Measurements from ENCODE around the gene FUNDC2. TPM values are rescaled to one million over a fixed set of nuclear protein-coding genes. Genes with fewer than 3 reads are reported as not detected.

The FUNDC2 gene
- total and polyA plus RNA-seq, 3 experiments from 2014 or later, result 96.4 to 178 (median 104) TPM

Other genes with a start within 250 kb of the FUNDC2 start
- gene MPP1, start 221.4 kb upstream of the FUNDC2 start, total RNA-seq, result 10 to 100 TPM; 12.8 to 13.0 TPM
- 14.7 TPM for gene MPP1, start 221.4 kb upstream of the FUNDC2 start, polyA plus RNA-seq
- not detected for gene SMIM9, start 192.2 kb upstream of the FUNDC2 start, total RNA-seq
- gene SMIM9, start 192.2 kb upstream of the FUNDC2 start, polyA plus RNA-seq, result not detected
- 10 to 100 TPM; 45.2 to 48.0 TPM for gene F8A1, start 140.5 kb upstream of the FUNDC2 start, total RNA-seq
- gene F8A1, start 140.5 kb upstream of the FUNDC2 start, polyA plus RNA-seq, result 83.7 TPM
- gene F8, start 4.1 kb upstream of the FUNDC2 start, total RNA-seq, result 10 to 100 TPM; 10.8 to 11.9 TPM
- 15.2 TPM for gene F8, start 4.1 kb upstream of the FUNDC2 start, polyA plus RNA-seq
- 1 to 10 TPM; 3.6 to 4.3 TPM for gene CMC4, start 44.3 kb downstream of the FUNDC2 start, total RNA-seq
- gene CMC4, start 44.3 kb downstream of the FUNDC2 start, polyA plus RNA-seq, result 28.7 TPM
- gene MTCP1, start 44.3 kb downstream of the FUNDC2 start, total RNA-seq, result 10 to 100 TPM; 22.6 to 24.2 TPM
- gene MTCP1, start 44.3 kb downstream of the FUNDC2 start, polyA plus RNA-seq, result 21.8 TPM
- gene BRCC3, start 44.7 kb downstream of the FUNDC2 start, total RNA-seq, result 10 to 100 TPM; 37.0 to 41.3 TPM
- 27.3 TPM for gene BRCC3, start 44.7 kb downstream of the FUNDC2 start, polyA plus RNA-seq
- 10 to 100 TPM; 80.1 to 86.3 TPM for gene VBP1, start 189.6 kb downstream of the FUNDC2 start, total RNA-seq
- gene VBP1, start 189.6 kb downstream of the FUNDC2 start, polyA plus RNA-seq, result 78.9 TPM
- 10 to 100 TPM; 12.0 to 12.5 TPM for gene RAB39B, start 237.6 kb downstream of the FUNDC2 start, total RNA-seq
- 7.2 TPM for gene RAB39B, start 237.6 kb downstream of the FUNDC2 start, polyA plus RNA-seq

Measured in CD8-positive, alpha-beta memory T cell (primary cell).